ENCODE data around the gene IPPK. TPM values are rescaled to one million over a fixed set of nuclear protein-coding genes. Genes with fewer than 3 reads are reported as not detected.
"Not testable (repeated sequence)": the region's sequence is repeated elsewhere in the genome, so short reads cannot be mapped to it uniquely, and the experiment has no call there.

The IPPK gene
- total RNA-seq, 2 experiments from 2014 or later, result 9.9 to 12.2 TPM

GRCh38 chr9:92600462-92601261 is 69.3 kb downstream of the IPPK start:
- H3K9me3 Mint-ChIP-seq (ENCODE audit: low read depth), result peaks cover 14% of the 10 kb centered on the region
- peaks cover 11% of the 10 kb centered on the region for H3K36me3 Mint-ChIP-seq (ENCODE audit: low read depth)

GRCh38 chr9:92599938-92600461 is 69.9 kb downstream of the IPPK start:
- H3K27me3 Mint-ChIP-seq, result no peaks in the 10 kb centered on the region

More at GRCh38 chr9:92600462-92601261, 69.3 kb downstream of the IPPK start:
- DNase-seq (no peak), ATAC-seq (no peak)
- H3K27me3 Mint-ChIP-seq, result no peaks in the 10 kb centered on the region
- ChIA-PET CTCF (interaction anchor here (0.7 kb wide), 1 partner anchor 198 kb away, joined by 3 read pairs; no protein-coding TSS in a partner anchor), POLR2A (no interaction called here)
- intact Hi-C loops (cut with DNase I, micrococcal nuclease), result no loop called here
- H3K27ac Mint-ChIP-seq, result peak overlapping the region; percentile 17
- no peak overlapping the region for H3K4me3 Mint-ChIP-seq
- H3K4me1 Mint-ChIP-seq, result no peaks in the 10 kb centered on the region

GRCh38 chr9:92598382-92598781 is 71.5 kb downstream of the IPPK start:
- ChIA-PET POLR2A (no interaction called here), CTCF (no interaction called here)
- ATAC-seq (no peak), DNase-seq (no peak)
- Mint-ChIP-seq H3K36me3 (ENCODE audit: low read depth) (peaks cover 4% of the 10 kb centered on the region), H3K9me3 (ENCODE audit: low read depth) (peaks cover 4% of the 10 kb centered on the region), H3K4me1 (no peaks in the 10 kb centered on the region), H3K27me3 (no peaks in the 10 kb centered on the region), H3K27ac (no peak overlapping the region), H3K4me3 (no peak overlapping the region)
- intact Hi-C loops (cut with DNase I, micrococcal nuclease), result no loop called here

More at GRCh38 chr9:92599938-92600461, 69.9 kb downstream of the IPPK start:
- Mint-ChIP-seq H3K9me3 (ENCODE audit: low read depth) (peaks cover 14% of the 10 kb centered on the region), H3K4me1 (no peaks in the 10 kb centered on the region), H3K36me3 (ENCODE audit: low read depth) (peaks cover 11% of the 10 kb centered on the region), H3K27ac (peak overlapping the region; percentile 17), H3K4me3 (no peak overlapping the region)
- intact Hi-C loops (cut with DNase I, micrococcal nuclease), result no loop called here
- no peak for DNase-seq
- ChIA-PET POLR2A (no interaction called here), CTCF (no interaction called here)
- no peak for ATAC-seq

- CTCF ChIA-PET, result no interaction called here
- intact Hi-C loops (cut with DNase I, micrococcal nuclease), result no loop called here
- no peak for DNase-seq
- Mint-ChIP-seq H3K27ac (no peak overlapping the region), H3K4me1 (peaks cover 3% of the 10 kb centered on the region), H3K36me3 (ENCODE audit: low read depth) (no peaks in the 10 kb centered on the region), H3K27me3 (no peaks in the 10 kb centered on the region), H3K4me3 (no peak overlapping the region), H3K9me3 (ENCODE audit: low read depth) (no peaks in the 10 kb centered on the region)
- ATAC-seq, result no peak
- POLR2A ChIA-PET, result no interaction called here
Measured at GRCh38 chr9:92595930-92596329, 74.0 kb downstream of the IPPK start.

GRCh38 chr9:92595075-92595474 is 74.9 kb downstream of the IPPK start:
- H3K9me3 Mint-ChIP-seq (ENCODE audit: low read depth); intact Hi-C loops (cut with DNase I, micrococcal nuclease): not testable (repeated sequence)

GRCh38 chr9:92592946-92593861 is 76.7 kb downstream of the IPPK start:
- CTCF ChIA-PET, result interaction anchor here (0.6 kb wide), 1 partner anchor 104 kb away, joined by 3 read pairs; no protein-coding TSS in a partner anchor
- H3K9me3 Mint-ChIP-seq (ENCODE audit: low read depth), result no peaks in the 10 kb centered on the region
- POLR2A ChIA-PET, result interaction anchor here (0.6 kb wide), 1 partner anchor 916 kb away, joined by 3 read pairs; no protein-coding TSS in a partner anchor
- ATAC-seq (peak; percentile 49), DNase-seq (no peak)
- H3K27me3 Mint-ChIP-seq, result no peaks in the 10 kb centered on the region
- intact Hi-C loops (cut with DNase I, micrococcal nuclease), result no loop called here
- no peak overlapping the region for H3K4me3 Mint-ChIP-seq
- peak overlapping the region; percentile 44 for H3K27ac Mint-ChIP-seq
- H3K4me1 Mint-ChIP-seq, result peaks cover 3% of the 10 kb centered on the region
- no peaks in the 10 kb centered on the region for H3K36me3 Mint-ChIP-seq (ENCODE audit: low read depth)

More at GRCh38 chr9:92595075-92595474, 74.9 kb downstream of the IPPK start:
- H3K4me1 Mint-ChIP-seq; H3K4me3 Mint-ChIP-seq; H3K27ac Mint-ChIP-seq; H3K27me3 Mint-ChIP-seq; H3K36me3 Mint-ChIP-seq (ENCODE audit: low read depth); ATAC-seq; POLR2A ChIA-PET; DNase-seq: not testable (repeated sequence)
- CTCF ChIA-PET, result interaction anchor here (1.3 kb wide), 1 partner anchor 456 kb away, joined by 3 read pairs; no protein-coding TSS in a partner anchor

- H3K36me3 Mint-ChIP-seq (ENCODE audit: low read depth), result no peaks in the 10 kb centered on the region
- DNase-seq, result no peak
- POLR2A ChIA-PET, result no interaction called here
- peaks cover 3% of the 10 kb centered on the region for H3K4me1 Mint-ChIP-seq
- peak; percentile 81 for ATAC-seq
- no peaks in the 10 kb centered on the region for H3K9me3 Mint-ChIP-seq (ENCODE audit: low read depth)
- CTCF ChIA-PET, result no interaction called here
- H3K4me3 Mint-ChIP-seq, result no peak overlapping the region
- intact Hi-C loops (cut with DNase I, micrococcal nuclease), result no loop called here
- H3K27ac Mint-ChIP-seq, result peak overlapping the region; percentile 44
- no peaks in the 10 kb centered on the region for H3K27me3 Mint-ChIP-seq
Measured at GRCh38 chr9:92592537-92592936, 77.4 kb downstream of the IPPK start.

GRCh38 chr9:92590377-92590776 is 79.6 kb downstream of the IPPK start:
- no peaks in the 10 kb centered on the region for H3K36me3 Mint-ChIP-seq (ENCODE audit: low read depth)
- POLR2A ChIA-PET, result no interaction called here
- no peaks in the 10 kb centered on the region for H3K27me3 Mint-ChIP-seq
- CTCF ChIA-PET, result interaction anchor here (0.7 to 0.8 kb wide), 2 partner anchors 15 to 466 kb away, joined by 3 read pairs; no protein-coding TSS in a partner anchor
- H3K27ac Mint-ChIP-seq, result no peak overlapping the region
- intact Hi-C loops (cut with DNase I, micrococcal nuclease), result no loop called here
- ATAC-seq, result no peak
- peaks cover 3% of the 10 kb centered on the region for H3K4me1 Mint-ChIP-seq
- no peak overlapping the region for H3K4me3 Mint-ChIP-seq
- H3K9me3 Mint-ChIP-seq (ENCODE audit: low read depth), result peaks cover 2% of the 10 kb centered on the region
- no peak for DNase-seq

GRCh38 chr9:92589923-92590322 is 80.0 kb downstream of the IPPK start:
- ChIA-PET POLR2A (no interaction called here), CTCF (no interaction called here)
- no peak overlapping the region for H3K27ac Mint-ChIP-seq
- peaks cover 2% of the 10 kb centered on the region for H3K9me3 Mint-ChIP-seq (ENCODE audit: low read depth)
- ATAC-seq (no peak), DNase-seq (no peak)
- intact Hi-C loops (cut with DNase I, micrococcal nuclease), result no loop called here
- H3K36me3 Mint-ChIP-seq (ENCODE audit: low read depth), result no peaks in the 10 kb centered on the region
- H3K4me1 Mint-ChIP-seq, result peaks cover 3% of the 10 kb centered on the region
- H3K27me3 Mint-ChIP-seq, result no peaks in the 10 kb centered on the region
- no peak overlapping the region for H3K4me3 Mint-ChIP-seq

- no peak for ATAC-seq
- POLR2A ChIA-PET, result no interaction called here
Measured at GRCh38 chr9:92576175-92576574, 93.8 kb downstream of the IPPK start.

GRCh38 chr9:92573612-92574011 is 96.3 kb downstream of the IPPK start:
- H3K36me3 Mint-ChIP-seq (ENCODE audit: low read depth); ATAC-seq; H3K27ac Mint-ChIP-seq; H3K9me3 Mint-ChIP-seq (ENCODE audit: low read depth); H3K27me3 Mint-ChIP-seq; H3K4me1 Mint-ChIP-seq; CTCF ChIA-PET; DNase-seq; H3K4me3 Mint-ChIP-seq; intact Hi-C loops (cut with DNase I, micrococcal nuclease); POLR2A ChIA-PET: not testable (repeated sequence)

More at GRCh38 chr9:92576175-92576574, 93.8 kb downstream of the IPPK start:
- intact Hi-C loops (cut with DNase I, micrococcal nuclease), result no loop called here
- CTCF ChIA-PET, result interaction anchor here (0.8 kb wide), 1 partner anchor 11 kb away, joined by 3 read pairs; no protein-coding TSS in a partner anchor
- no peaks in the 10 kb centered on the region for H3K4me1 Mint-ChIP-seq
- H3K36me3 Mint-ChIP-seq (ENCODE audit: low read depth), result no peaks in the 10 kb centered on the region
- no peak overlapping the region for H3K27ac Mint-ChIP-seq
- no peak overlapping the region for H3K4me3 Mint-ChIP-seq
- H3K27me3 Mint-ChIP-seq, result no peaks in the 10 kb centered on the region
- peaks cover 6% of the 10 kb centered on the region for H3K9me3 Mint-ChIP-seq (ENCODE audit: low read depth)
- no peak for DNase-seq
